Psoas muscle (tissue), 8 donors: Measurements from ENCODE around the gene GATA5. TPM values are rescaled to one million over a fixed set of nuclear protein-coding genes. Genes with fewer than 3 reads are reported as not detected.
A peak's percentile ranks its signal among the peaks of the same experiment; 100 is the strongest.

Experiments used
- ATAC-seq, 4 donors: fragments of 200-7000 bp; cut with Tn5 transposase; one replicate each; pipeline ENCODE4 v1.9.1; 2020; ENCODE audit warnings: moderate library complexity in 3 of 4, mild to moderate bottlenecking in 2 of 4
- DNase-seq, 2 donors: peaks; one replicate each; pipeline ENCODE4 v3.0.0-alpha.2; 2020
- H3K27ac ChIP-seq: fragments of 200-600 bp; one replicate; pipeline ENCODE4 v1.8.0; 2022
- H3K27me3 ChIP-seq, 3 donors: fragments of 200-600 bp in 1 of 3; one replicate each; pipeline versions ENCODE4 v1.6.1 to v1.8.0; 2013 to 2022; ENCODE audit warnings: low read length in 2 of 3, mild to moderate bottlenecking in 2 of 3, moderate library complexity in 1 of 3; ENCODE audit not compliant: insufficient read depth in 3 of 3
- H3K36me3 ChIP-seq, 2 donors: fragments of 200-600 bp in 1 of 2; one replicate each; pipeline versions ENCODE4 v1.6.1 to v1.8.0; 2013 to 2022; ENCODE audit warnings: low read depth in 1 of 2, mild to moderate bottlenecking in 1 of 2, moderate library complexity in 1 of 2; ENCODE audit not compliant: insufficient read depth in 1 of 2
- H3K4me1 ChIP-seq: fragments of 200-600 bp; one replicate; pipeline ENCODE4 v1.8.0; 2022
- H3K4me3 ChIP-seq: fragments of 200-600 bp; one replicate; pipeline ENCODE4 v1.8.0; 2022; ENCODE audit warnings: mild to moderate bottlenecking
- H3K9me3 ChIP-seq: fragments of 200-600 bp; one replicate; pipeline ENCODE4 v1.8.0; 2022
- CTCF ChIP-seq: fragments of 200-600 bp; IDR thresholded peaks from one replicate; pipeline ENCODE4 v1.8.0; 2022; ENCODE audit warnings: antibody characterized with exemption
- WGBS, 3 donors: extraction: QIAGEN DNeasy Blood & Tissue Kit; methylation state at CpG; one replicate each; pipeline versions ENCODE4 v1.1.6 to v1.1.7; 2013; 5-methylcytosine and 5-hydroxymethylcytosine counted together
- intact Hi-C, 2 donors: fragments of 100-400 bp; cut with DNase I; formaldehyde crosslinking; loops; one replicate each; pipeline versions ENCODE4 v1.11.0 to v1.14.2; 2022
- long read RNA-seq, 2 donors: library from polyadenylated mRNA; unstranded; transcript quantifications; one replicate each; pipeline ENCODE4 v2.0.0, GENCODE V29; 2021
- polyA plus RNA-seq, 3 donors: library from polyadenylated mRNA; stranded (reverse); fragments of 200-250 nt; gene quantifications; one replicate each; pipeline ENCODE4 v1.2.3, GENCODE V29; 2013
- total RNA-seq, 4 donors: library from RNA; stranded (reverse); fragmentation: NEBNext Ultra II Directional in 2 of 4; extraction: Animal tissue kit (Norgen Biotek cat#: 25700) in 2 of 4; gene quantifications; one replicate each; pipeline versions ENCODE4 v1.2.1 to v1.2.4, GENCODE V29; 2021 to 2023
- donor health status: healthy with polysubstance abuse.
- donor health status: DM: no; HTN: no; CAD: no; lungs with moderate emphysema.
- donor health status: Bipolar disorder and iron deficiency.
- donor health status: healthy.
- donor health status: DM: yes; HTN: yes; CAD: no.
- donor health status: DM: no; HTN: no; CAD: no.
- donor health status: DM: no; HTN: no; CAD: no.
- donor health status: DM: yes; HTN: yes; CAD: no.

GATA5 gene
- total RNA-seq (under 1 TPM in 2 of 4 donors, not detected in 2; 0.13 to 0.14 TPM), polyA plus RNA-seq (under 1 TPM in 2 of 3 donors, not detected in 1; 0.01 to 0.03 TPM)
- long read RNA-seq, donor 1: 0 reads
- long read RNA-seq, donor 2: 0 reads

GRCh38 chr20:62475772-62476055 lies at the start of gene GATA5:
Gene GATA5 (minus strand): TSS chr20:62475995. CDS start chr20:62475521, 474 bp downstream.
- DNase-seq (no peak), ATAC-seq (peak in 3 of 4 donors; percentile 5 to 9 (median 7))
- peak within 1 kb of the TSS; percentile 51 for H3K4me3 ChIP-seq
- H3K4me1 ChIP-seq: peaks cover 19% of the 10 kb centered on the region
- H3K36me3 ChIP-seq: no peaks in the 10 kb centered on the region
- 0% methylated on average over 1 to 37 of the region's 37 CpGs for WGBS, 3 donors
- H3K9me3 ChIP-seq: no peaks in the 10 kb centered on the region
- H3K27ac ChIP-seq: no peak within 1 kb of the TSS
- intact Hi-C loops: no loop called here
- H3K27me3 ChIP-seq: peaks cover 0 to 76% (median 34%) of the 10 kb centered on the region in 3 donors
- TF ChIP-seq CTCF: no peak

- peaks cover 9% of the 10 kb centered on the region for H3K4me1 ChIP-seq
- TF ChIP-seq CTCF: no peak
- 55 to 68% (median 61%) methylated on average over 15 of the region's 15 CpGs for WGBS, 3 donors
Observed at GRCh38 chr20:62525014-62525413, 49.2 kb upstream of the GATA5 start.

GRCh38 chr20:62524505-62524911 lies 48.7 kb upstream of the GATA5 start:
- intact Hi-C loops: no loop called here
- H3K27me3 ChIP-seq: no peaks in the 10 kb centered on the region
- peaks cover 4% of the 10 kb centered on the region for H3K4me1 ChIP-seq
- DNase-seq (no peak), ATAC-seq (no peak)
- 46 to 56% (median 47%) methylated on average over 10 of the region's 10 CpGs for WGBS, 3 donors
- H3K4me3 ChIP-seq: no peak overlapping the region
- H3K9me3 ChIP-seq: no peaks in the 10 kb centered on the region
- TF ChIP-seq CTCF: no peak
- H3K27ac ChIP-seq: no peak overlapping the region
- H3K36me3 ChIP-seq: no peaks in the 10 kb centered on the region

More at GRCh38 chr20:62525014-62525413, 49.2 kb upstream of the GATA5 start:
- no peak for ATAC-seq
- no peak overlapping the region for H3K27ac ChIP-seq
- H3K27me3 ChIP-seq: no peaks in the 10 kb centered on the region
- DNase-seq: no peak
- intact Hi-C loops: no loop called here
- no peak overlapping the region for H3K4me3 ChIP-seq
- H3K9me3 ChIP-seq: no peaks in the 10 kb centered on the region
- H3K36me3 ChIP-seq: no peaks in the 10 kb centered on the region

GRCh38 chr20:62523473-62524203 lies 47.8 kb upstream of the GATA5 start:
- no peak for TF ChIP-seq CTCF
- Histone ChIP-seq H3K36me3 (no peaks in the 10 kb centered on the region), H3K4me3 (no peak overlapping the region), H3K9me3 (no peaks in the 10 kb centered on the region), H3K4me1 (peaks cover 4% of the 10 kb centered on the region), H3K27ac (no peak overlapping the region), H3K27me3 (no peaks in the 10 kb centered on the region)
- WGBS, 3 donors: 81 to 82% (median 81%) methylated on average over 26 of the region's 26 CpGs
- no peak for DNase-seq
- intact Hi-C loops: no loop called here
- ATAC-seq: no peak
